C4-2B (cell line): Measurements from ENCODE around the gene ZNF169.
"Not testable (repeated sequence)": the region's sequence is repeated elsewhere in the genome, so short reads cannot be mapped to it uniquely, and the experiment has no call there.

Experiments
- H3K27ac ChIP-seq: fragments of 450-650 bp; 2 replicates; pipeline ENCODE4 v1.5.1; 2017
- ZFX ChIP-seq: fragments of 450-650 bp; IDR thresholded peaks from 2 replicates; pipeline ENCODE4 v1.6.1; 2017
- TF ChIP-seq, protein P1 (sequence below): fragments of 450-650 bp; conservative IDR thresholded peaks from 2 replicates; pipeline ENCODE4 v1.5.1; 2017; ENCODE audit warnings: mild to moderate bottlenecking

ZNF169 gene

DNA sequence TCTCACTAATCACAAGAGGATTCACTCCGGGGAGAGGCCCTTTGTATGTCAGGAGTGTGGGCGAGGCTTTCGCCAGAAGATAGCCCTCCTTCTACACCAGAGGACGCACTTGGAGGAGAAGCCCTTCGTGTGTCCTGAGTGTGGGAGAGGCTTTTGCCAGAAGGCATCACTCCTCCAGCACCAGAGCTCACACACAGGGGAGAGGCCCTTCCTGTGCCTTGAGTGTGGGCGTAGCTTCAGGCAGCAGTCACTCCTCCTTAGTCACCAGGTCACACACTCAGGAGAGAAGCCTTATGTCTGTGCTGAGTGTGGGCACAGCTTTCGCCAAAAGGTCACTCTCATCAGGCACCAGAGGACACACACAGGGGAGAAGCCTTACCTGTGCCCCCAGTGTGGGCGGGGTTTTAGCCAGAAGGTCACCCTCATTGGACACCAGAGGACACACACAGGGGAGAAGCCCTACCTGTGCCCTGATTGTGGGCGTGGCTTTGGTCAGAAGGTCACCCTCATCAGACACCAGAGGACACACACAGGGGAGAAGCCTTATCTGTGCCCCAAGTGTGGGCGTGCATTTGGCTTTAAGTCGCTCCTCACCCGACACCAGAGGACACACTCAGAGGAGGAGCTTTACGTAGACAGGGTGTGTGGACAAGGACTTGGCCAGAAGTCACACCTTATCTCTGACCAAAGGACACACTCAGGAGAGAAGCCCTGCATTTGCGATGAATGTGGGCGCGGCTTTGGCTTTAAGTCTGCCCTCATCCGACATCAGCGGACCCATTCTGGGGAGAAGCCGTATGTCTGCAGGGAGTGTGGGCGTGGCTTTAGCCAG lies 41.6 kb downstream of the ZNF169 start:
- H3K27ac ChIP-seq = no peak overlapping the region

DNA sequence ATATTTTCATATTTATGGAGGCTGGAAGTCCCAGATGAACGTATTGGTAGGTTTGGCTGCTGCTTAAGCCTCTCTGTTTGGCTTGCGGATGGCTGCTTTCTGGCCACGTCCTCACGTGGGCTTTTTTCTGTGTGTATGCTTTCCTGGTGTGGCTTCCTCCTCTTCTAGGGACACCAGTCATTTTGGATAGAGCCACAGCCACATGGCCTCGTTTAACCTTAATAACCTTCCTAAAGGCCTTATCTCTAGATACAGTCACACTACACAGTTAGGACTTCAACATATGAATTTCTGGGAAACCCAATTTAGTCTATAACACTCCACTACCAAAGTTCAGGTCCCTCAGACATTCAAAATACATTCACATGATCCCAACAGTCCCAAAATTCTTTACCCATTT lies 42.5 kb downstream of the ZNF169 start:
- H3K27ac ChIP-seq = no peak overlapping the region
- no peak for TF ChIP-seq ZFX
- TF ChIP-seq, protein P1, sequence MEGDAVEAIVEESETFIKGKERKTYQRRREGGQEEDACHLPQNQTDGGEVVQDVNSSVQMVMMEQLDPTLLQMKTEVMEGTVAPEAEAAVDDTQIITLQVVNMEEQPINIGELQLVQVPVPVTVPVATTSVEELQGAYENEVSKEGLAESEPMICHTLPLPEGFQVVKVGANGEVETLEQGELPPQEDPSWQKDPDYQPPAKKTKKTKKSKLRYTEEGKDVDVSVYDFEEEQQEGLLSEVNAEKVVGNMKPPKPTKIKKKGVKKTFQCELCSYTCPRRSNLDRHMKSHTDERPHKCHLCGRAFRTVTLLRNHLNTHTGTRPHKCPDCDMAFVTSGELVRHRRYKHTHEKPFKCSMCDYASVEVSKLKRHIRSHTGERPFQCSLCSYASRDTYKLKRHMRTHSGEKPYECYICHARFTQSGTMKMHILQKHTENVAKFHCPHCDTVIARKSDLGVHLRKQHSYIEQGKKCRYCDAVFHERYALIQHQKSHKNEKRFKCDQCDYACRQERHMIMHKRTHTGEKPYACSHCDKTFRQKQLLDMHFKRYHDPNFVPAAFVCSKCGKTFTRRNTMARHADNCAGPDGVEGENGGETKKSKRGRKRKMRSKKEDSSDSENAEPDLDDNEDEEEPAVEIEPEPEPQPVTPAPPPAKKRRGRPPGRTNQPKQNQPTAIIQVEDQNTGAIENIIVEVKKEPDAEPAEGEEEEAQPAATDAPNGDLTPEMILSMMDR = no peak

More for the DNA sequence above, 41.6 kb downstream of the ZNF169 start:
- no peak for TF ChIP-seq ZFX
- TF ChIP-seq, protein P1 = no peak

DNA sequence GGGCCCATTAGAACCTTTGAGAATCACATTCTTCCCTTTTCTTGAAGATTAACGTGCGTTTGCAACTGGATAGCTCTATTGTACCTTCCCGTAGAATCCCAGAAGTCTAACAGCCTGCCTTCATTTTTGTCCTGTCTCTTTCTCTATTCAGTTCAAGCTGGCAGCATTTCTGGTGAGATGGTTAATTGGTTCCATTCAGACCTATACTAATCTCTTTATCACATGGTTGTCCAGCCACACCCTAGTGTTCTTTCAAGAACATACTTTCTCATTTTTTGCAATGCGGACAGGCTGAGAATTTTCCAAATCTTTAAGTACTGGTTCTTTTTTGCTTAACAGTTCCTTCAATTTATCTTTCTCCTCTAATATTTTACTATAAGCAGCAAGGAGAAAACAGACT lies 43.3 kb downstream of the ZNF169 start:
- no peak overlapping the region for H3K27ac ChIP-seq
- TF ChIP-seq, protein P1 = no peak
- no peak for TF ChIP-seq ZFX

DNA sequence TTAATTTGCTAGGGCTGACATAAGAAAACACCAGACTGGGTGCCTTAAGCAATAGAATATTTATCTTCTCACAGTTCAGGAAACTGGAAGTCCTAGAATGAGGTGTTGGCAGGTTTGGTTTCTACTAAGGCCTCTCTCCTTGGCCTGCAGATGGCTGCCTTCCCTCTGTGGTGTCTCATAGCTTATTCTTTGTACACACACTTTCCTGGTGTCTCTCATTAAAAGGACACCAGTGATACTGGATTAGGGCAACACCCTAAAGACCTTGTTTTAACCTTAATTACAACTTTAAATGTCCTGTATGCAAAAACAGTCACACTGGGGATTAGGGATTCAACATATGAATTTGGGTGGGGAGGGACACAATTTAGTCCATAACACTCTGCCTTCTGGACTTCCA lies 44.2 kb downstream of the ZNF169 start:
- TF ChIP-seq ZFX = no peak
- TF ChIP-seq, protein P1 = no peak
- no peak overlapping the region for H3K27ac ChIP-seq

DNA sequence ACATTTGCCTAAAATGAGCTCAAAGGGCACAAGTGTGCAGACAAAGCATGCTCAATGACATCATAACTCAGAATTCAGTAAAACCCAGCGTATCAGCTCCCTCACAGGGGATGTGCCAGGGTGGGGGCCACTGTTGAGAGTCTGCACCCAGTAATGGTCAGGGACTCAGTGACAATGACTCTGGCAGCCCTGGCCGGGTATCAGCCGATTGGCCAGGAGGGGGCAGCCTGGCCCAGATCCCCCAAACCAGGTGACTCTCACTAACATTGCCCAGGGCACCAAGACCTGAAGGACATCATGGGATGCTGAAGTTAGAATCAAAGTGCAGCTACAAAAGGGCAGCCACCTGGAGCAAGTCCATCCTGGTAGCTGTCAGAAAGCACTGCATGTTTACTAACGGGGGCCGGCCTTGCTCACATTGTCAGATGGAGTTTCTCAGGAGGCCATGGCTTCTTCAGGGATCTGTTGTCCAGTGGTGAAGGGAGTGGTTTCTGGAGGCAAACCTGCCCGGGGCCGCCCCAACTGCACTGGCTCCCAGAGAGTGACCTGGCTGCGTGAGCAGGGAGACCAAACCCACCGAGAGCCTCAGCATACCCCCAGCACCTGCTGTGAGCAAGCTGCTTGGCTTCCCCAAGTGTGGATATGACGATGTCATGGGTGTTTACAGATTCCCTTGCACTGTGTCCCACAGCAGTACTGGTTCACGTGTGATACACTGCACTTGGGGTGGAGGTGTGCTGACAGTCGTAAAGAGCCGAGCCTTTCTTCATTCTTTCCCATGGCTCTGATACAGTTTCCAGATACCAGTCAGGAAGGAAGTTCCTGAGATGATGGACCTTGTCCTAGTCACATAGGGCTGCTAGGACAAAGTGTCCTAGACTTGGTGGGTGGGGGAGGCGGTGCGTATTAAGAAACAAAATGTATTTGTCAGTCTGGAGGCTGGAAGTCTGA lies 56.2 kb downstream of the ZNF169 start:
- not testable (repeated sequence) for H3K27ac ChIP-seq

DNA sequence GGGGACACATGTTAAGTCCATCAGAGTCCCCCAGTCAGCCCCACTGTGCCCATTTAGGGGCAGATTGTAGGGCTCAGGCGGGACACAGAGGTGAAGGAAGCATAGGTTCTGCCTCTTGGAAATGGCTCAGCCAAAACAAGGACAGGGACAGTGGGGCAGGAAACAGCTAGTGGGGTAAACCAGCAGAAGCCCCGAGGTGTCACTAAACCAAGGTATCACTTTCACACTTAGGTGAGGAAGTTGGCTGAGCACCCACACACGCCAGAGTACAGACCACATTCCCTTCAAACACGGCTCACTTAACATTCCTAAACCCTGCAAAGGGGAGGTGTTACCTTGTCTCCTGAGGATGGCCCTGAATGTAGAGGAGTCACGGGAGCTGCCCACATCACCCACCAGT lies 57.1 kb downstream of the ZNF169 start:
- H3K27ac ChIP-seq = not testable (repeated sequence)

DNA sequence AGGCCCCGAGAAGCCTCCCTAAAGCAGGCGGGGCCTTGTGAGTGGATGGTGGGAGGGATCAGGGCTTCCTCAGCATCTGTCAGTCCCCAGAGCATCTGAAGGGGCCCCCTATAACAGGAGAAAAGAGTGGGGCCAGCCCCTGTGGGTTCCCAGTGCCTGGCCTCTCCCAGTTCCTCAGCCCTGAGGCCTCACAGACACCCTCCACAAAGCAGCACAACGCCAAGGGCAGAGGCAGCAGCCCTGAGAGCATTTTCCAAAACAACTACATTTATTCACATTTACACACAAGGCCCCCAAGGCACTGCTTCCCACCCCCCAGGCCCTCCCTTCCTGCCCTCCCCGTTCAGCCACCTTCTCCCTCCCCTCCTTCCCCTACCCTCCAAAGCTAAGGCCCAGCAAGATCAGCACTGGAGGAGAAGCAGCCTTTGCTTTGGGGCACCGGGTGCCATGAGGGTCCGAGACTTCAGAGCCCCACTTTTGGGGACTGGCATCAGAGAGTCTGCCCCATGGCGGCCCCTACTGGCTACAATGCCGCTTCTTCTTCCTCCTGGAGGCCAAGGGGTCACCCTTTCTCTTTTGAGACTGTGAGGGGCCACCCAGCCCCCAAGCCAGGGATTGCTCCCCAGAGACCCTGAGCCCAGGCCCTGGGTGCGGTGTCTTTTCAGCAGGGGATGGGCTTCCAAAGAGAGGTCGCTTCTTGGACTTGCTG lies 59.0 kb downstream of the ZNF169 start:
- not testable (repeated sequence) for H3K27ac ChIP-seq

DNA sequence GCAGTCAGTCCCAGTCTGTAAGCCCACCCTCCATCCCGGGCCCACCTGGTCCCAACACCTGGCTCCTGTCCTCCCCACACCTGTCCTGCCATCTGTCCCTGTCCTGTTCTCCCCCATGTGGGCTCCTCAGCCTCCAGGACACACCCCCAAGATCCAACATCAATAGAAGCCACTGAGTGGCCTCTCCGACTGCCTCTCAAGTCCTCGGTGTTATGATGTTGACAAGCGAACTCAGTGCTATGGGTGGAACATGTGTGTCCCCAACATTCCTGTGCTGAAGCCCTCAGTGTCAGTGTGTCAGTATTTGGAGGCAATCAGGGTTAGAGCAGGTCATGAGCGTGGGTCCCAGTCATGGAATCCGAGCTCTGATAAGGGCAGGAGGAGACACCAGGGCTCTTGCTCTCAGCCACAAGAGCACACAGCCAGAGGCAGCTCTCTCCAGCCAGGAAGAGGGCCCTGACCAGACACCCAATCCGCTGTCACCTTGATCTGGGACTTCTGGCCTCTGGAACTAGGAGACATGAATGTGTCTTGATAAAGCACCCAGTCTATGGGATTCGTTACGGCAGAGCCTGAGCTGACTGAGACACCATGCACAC lies 63.3 kb downstream of the ZNF169 start:
- not testable (repeated sequence) for H3K27ac ChIP-seq

DNA sequence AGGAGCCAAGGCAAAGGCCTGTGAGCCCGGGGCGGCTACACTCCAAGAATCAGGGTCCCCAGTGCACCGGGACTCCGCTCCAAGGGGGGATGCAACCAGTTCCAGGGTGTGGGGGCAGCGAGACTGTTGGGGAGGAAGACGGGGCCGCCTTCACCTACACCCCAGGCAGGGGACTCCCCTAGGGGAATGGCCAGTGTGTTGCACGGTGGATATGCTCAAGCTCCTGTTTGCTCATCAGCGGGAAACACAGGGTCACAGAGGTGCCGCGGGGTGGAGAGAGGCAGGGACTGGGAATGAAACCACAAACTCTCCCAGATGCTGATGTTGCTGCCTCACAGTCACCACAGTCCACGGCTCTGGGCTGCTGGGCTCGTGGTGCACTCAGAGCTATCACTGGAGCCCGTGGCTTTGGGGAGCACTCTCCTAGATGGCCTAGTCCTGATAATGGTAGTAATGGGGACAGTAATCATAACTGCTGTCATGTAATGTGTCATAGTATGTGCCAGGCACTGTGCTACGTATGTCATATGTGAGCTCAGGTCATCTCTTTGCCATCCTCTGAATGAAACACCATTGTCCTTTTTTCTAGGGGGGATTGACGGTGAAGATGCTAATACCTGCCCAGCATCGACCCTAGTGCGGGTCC lies 64.2 kb downstream of the ZNF169 start:
- not testable (repeated sequence) for H3K27ac ChIP-seq

DNA sequence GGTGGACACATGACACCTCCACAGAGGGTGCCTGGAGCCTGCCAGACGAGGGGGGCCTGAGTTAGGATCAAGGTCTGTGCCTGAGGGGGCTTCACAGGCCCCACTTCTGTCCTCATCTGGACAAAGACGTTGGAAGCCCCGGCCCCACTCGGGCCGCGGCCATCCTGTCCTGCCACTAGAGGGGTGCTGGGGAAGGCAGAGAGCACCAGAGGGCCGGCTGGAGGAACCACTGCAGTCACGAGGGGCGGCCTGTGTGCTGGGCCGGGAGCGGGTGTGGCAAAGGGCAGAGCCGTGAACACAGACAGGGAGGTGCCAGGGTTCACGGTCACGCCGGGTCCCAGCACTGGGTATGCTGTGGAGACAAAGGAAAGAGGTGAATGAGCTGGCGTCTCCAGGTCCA lies 66.5 kb downstream of the ZNF169 start:
- H3K27ac ChIP-seq = not testable (repeated sequence)

DNA sequence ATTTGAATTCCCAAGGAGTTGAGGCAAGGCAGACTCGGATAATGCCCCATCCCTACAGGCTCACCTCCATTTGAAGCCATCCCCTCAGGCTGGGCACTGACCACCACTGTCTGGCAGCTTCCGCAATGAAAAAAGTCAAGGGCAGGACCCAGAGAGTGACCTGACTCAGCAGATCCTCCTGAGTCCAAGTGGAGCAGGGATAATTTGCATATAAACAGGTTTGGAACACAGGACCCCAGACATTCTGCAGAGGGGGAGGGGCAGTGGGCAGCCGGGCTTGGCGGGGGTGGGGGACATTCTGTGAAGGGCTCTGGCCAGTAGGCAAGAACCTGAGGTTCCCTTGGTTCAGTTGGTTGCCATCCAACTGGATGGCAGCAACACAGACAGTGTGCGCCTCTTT lies 69.4 kb downstream of the ZNF169 start, which contains the start of gene NUTM2F:
NUTM2F (minus strand) TSS at position 101 of the 400 bp plus-strand sequence; CDS start at position 80, 21 bp downstream.
- not testable (repeated sequence) for H3K27ac ChIP-seq

DNA sequence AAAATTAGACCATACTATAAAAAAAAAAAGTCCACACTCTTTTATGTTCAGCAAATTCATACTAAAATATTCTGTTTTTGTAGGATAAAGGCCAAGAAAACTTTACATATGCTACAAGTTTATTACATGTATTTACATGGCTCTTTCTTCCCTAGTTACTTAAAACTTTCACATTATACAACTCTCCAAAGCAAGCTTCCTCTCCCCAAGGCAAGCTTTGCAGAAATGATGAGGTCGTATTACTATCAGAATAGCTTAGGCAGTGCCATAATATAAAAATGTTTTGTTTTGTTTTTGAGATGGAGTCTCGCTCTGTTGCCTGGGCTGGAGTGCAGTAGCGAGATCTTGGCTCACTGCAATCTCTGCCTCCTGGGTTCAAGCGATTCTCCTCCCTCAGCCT lies 77.3 kb downstream of the ZNF169 start:
- not testable (repeated sequence) for H3K27ac ChIP-seq

DNA sequence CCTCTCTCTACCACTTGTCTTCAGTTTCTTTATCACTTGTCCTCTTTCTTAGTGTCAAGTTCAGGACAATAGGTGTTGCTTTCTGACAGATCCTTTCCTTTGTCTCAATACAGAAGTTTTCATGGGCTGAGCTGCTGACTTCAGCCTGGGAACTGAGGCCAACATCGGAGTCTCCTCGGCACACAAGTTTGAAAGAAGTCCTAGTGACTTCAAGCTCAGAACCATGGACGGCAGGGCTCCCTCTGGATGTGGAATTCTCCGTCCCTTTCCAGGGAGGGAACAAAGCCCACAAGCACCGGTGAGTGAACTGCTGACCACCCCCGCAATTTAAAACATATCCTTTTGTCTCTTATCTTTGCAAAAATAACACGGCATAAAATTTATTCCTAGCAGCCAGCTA lies 79.6 kb downstream of the ZNF169 start:
- H3K27ac ChIP-seq = not testable (repeated sequence)

DNA sequence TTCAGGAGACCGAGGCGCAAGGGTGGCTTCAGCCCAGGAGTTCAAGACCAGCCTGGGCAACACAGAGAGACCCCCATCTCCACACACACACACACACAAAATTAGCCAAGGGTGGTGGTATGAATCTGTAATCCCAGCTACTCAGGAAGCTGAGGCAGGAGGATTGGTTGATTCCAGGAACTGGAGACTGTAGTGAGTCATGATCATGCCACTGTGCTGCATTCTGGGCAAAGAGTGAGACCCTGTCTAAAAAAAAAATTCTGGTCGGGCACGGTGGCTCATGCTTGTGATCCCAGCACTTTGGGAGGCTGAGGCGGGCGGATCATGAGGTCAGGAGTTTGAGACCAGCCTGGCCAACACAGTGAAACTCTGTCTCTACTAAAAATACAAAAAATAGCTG lies 80.6 kb downstream of the ZNF169 start:
- H3K27ac ChIP-seq = not testable (repeated sequence)
